Measurements from ENCODE around the gene ANO3. TPM values are rescaled to one million over a fixed set of nuclear protein-coding genes. Genes with fewer than 3 reads are reported as not detected.

The ANO3 gene
- total RNA-seq, 1 experiment from 2014 or later: not detected

DNA sequence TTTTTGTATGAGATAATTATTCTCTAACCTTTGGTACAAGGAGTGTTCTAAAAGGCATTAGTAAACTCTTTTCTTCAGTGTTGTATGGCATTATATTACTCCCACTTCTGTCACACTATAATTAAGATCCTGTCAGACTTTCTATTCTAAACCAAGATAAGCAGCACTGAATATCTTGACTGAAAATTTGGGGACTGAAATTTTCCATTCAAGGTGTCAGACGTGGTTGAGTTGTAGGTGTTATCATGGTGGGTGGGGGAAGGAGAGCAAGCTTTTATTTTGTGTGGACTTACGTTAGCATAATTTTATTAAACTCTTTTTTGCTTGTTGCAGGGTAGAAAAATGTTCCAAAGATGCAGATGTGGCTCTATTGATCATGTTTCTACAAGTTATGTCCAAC lies 217.2 kb downstream of the ANO3 start:
- no peak overlapping the region for H3K4me3 ChIP-seq
- H3K36me3 ChIP-seq: no peaks in the 10 kb centered on the region
- no peaks in the 10 kb centered on the region for H3K27me3 ChIP-seq (replicated peaks)
- H3K9me3 ChIP-seq (replicated peaks): no peaks in the 10 kb centered on the region
- no peak for DNase-seq (ENCODE audit: low read depth in 1 of 2, low spot score in 2 of 2)
- no peak overlapping the region for H3K27ac ChIP-seq
- no peaks in the 10 kb centered on the region for H3K4me1 ChIP-seq (replicated peaks)

DNA sequence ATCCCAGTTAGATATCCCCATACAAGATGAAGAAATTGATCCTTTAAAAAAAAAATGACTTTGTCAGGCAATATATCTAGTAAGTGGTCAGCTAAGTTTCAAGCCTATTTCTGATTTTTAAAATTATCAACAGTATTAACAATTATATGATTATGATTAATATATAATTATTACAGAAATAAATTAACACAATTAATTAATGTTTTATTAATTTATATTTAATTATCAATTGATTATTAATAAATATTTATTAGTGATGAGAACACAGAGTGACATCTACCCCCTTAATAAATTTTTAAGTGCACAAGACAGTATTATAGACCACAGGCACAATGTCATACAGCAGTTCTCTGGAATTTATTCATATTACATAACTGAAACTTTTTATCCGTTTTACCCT lies 218.1 kb downstream of the ANO3 start:
- Histone ChIP-seq H3K4me3 (no peak overlapping the region), H3K9me3 (replicated peaks) (no peaks in the 10 kb centered on the region), H3K27me3 (replicated peaks) (no peaks in the 10 kb centered on the region), H3K36me3 (no peaks in the 10 kb centered on the region), H3K4me1 (replicated peaks) (no peaks in the 10 kb centered on the region), H3K27ac (no peak overlapping the region)
- DNase-seq (ENCODE audit: low read depth in 1 of 2, low spot score in 2 of 2): no peak

DNA sequence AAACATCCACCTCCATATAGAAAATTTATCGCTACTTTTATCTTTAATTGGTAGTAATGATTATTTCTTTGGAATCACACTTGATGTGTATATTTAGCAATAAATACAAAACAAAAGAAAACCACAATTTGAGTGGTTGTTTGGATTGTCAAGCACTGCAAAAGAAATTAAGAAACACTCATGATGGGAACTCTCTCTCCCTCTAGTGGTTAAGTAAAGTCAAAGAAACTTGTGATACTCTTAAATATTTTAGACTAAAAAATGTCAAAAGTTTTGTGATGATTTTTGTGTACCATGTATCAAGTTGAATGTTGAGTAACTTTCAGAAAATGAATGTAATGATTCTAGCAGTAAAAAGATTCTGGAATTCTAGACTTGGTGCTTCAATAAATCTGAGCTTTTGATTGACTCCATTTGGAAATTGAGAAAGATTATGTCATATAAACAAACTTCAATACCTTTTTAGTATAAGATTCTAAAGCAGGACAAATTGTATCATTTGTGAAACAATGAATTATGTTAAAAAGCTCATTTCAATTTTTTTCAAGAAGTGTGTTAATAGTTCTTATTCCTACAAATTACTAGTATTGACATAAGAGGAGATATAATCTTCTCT lies 219.4 kb downstream of the ANO3 start:
- DNase-seq (ENCODE audit: low read depth in 1 of 2, low spot score in 2 of 2): peak in 1 of 2 experiments; percentile 4
- Histone ChIP-seq H3K27ac (no peak overlapping the region), H3K36me3 (no peaks in the 10 kb centered on the region), H3K4me1 (replicated peaks) (no peaks in the 10 kb centered on the region), H3K9me3 (replicated peaks) (no peaks in the 10 kb centered on the region), H3K4me3 (no peak overlapping the region), H3K27me3 (replicated peaks) (no peaks in the 10 kb centered on the region)

DNA sequence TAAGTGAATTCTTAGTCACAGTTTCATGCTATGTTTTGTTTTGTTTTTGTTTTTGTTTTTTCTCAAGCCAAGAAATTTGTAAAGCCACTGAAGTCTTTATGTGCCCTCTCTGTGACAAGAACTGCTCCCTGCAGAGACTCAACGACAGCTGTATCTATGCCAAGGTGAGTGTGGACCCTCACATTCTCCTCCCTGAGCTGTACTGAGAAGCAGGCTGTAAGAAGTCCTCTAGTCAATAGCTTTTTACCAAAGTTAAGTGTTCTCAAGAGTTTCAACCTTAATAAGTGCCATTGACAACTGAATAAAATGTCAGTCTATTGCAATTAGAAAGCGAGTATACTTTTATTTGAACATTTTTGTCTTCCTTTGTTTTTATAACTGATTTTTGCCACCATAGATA lies 221.3 kb downstream of the ANO3 start:
- no peaks in the 10 kb centered on the region for H3K9me3 ChIP-seq (replicated peaks)
- no peaks in the 10 kb centered on the region for H3K4me1 ChIP-seq (replicated peaks)
- no peaks in the 10 kb centered on the region for H3K36me3 ChIP-seq
- DNase-seq (ENCODE audit: low read depth in 1 of 2, low spot score in 2 of 2): no peak
- no peaks in the 10 kb centered on the region for H3K27me3 ChIP-seq (replicated peaks)
- no peak overlapping the region for H3K27ac ChIP-seq
- H3K4me3 ChIP-seq: no peak overlapping the region

DNA sequence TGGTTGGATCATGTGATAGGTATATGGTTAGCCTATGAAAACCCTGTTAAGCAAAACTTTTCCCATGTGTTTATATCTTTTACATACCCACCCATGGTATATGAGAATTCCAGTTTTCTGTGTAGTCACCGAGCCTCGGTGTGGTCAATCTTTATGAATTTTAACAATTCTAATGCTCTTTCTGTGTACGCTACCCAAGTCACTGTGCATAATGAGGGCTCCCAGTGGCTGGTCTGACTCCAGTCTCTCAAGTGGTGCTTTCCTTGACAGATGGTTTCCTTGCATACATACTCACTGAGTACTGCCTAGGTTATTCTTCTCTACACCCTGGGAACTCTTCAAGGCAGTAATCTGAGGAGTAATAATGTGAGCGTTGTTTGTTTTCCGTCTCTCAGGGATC lies 222.5 kb downstream of the ANO3 start:
- Histone ChIP-seq H3K27ac (no peak overlapping the region), H3K9me3 (replicated peaks) (no peaks in the 10 kb centered on the region), H3K36me3 (no peaks in the 10 kb centered on the region), H3K27me3 (replicated peaks) (no peaks in the 10 kb centered on the region; the same call in 1 of the 2 replicates), H3K4me3 (no peak overlapping the region), H3K4me1 (replicated peaks) (no peaks in the 10 kb centered on the region)
- no peak for DNase-seq (ENCODE audit: low read depth in 1 of 2, low spot score in 2 of 2)

DNA sequence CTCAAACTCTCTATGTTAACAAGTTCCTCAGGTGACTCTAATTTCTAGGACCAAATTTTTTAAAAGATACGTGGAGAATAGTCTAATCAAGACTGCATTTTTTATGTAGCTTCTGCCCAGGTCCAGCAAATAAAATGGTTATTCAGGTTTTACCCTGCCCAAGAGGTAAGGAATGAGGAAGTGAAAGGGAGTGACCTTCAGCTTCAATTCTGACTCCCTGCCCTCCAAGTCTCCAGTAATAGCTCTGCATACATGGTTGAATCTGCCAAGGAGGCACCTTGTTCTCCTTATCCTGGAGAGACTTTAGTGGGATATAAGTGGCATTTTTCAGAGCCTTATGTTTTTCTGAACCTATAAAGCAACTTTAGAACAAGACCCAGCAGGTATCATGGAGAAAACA lies 224.7 kb downstream of the ANO3 start:
- Histone ChIP-seq H3K4me3 (no peak overlapping the region), H3K9me3 (replicated peaks) (no peaks in the 10 kb centered on the region), H3K27me3 (replicated peaks) (peaks cover 3% of the 10 kb centered on the region; the same call in 1 of the 2 replicates), H3K36me3 (no peaks in the 10 kb centered on the region), H3K27ac (no peak overlapping the region), H3K4me1 (replicated peaks) (no peaks in the 10 kb centered on the region)
- no peak for DNase-seq (ENCODE audit: low read depth in 1 of 2, low spot score in 2 of 2)

DNA sequence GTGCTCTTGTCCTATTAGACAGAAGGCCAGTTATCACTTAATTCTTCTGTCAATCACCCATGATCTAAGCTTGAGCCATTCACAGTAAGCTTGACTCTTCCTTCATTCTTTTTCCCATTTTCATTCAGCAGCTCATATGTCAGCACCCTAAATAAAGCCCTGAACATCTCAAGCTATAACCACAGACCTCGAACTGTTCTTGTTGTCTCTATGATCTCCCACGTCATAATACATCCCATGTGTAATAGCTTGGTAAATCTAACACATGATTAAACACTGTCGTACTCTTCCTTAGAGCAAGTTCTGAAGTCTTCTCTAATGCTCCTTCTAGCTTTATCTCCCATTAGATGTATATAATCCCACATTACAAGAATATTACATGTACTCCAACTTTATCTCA lies 225.7 kb downstream of the ANO3 start:
- Histone ChIP-seq H3K27me3 (replicated peaks) (peaks cover 3% of the 10 kb centered on the region; the same call in 1 of the 2 replicates), H3K4me1 (replicated peaks) (no peaks in the 10 kb centered on the region), H3K9me3 (replicated peaks) (no peaks in the 10 kb centered on the region), H3K36me3 (no peaks in the 10 kb centered on the region), H3K27ac (no peak overlapping the region), H3K4me3 (no peak overlapping the region)
- DNase-seq (ENCODE audit: low read depth in 1 of 2, low spot score in 2 of 2): no peak

DNA sequence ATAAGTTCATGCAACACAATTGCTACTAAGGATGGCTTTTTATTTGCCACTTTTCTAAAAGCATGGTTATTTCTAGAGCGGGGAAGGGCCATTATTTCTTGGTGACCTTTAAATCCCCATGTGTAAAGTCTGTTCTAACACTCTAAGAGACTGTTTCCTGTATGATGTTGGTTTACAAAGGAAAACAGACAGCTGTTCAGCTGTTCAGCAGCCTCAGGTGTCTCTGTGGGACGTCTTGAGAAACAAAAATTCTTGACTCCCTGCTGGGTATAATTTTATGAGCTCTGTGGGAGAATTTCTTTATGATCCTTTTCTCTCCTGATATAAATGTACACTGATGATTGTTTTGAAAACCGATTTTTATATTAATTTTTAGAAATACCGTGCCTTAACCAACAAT lies 226.3 kb downstream of the ANO3 start:
- H3K27ac ChIP-seq: no peak overlapping the region
- H3K27me3 ChIP-seq (replicated peaks): peaks cover 3% of the 10 kb centered on the region; the same call in 1 of the 2 replicates
- H3K4me3 ChIP-seq: no peak overlapping the region
- no peak for DNase-seq (ENCODE audit: low read depth in 1 of 2, low spot score in 2 of 2)
- H3K36me3 ChIP-seq: no peaks in the 10 kb centered on the region
- H3K4me1 ChIP-seq (replicated peaks): no peaks in the 10 kb centered on the region
- H3K9me3 ChIP-seq (replicated peaks): no peaks in the 10 kb centered on the region

DNA sequence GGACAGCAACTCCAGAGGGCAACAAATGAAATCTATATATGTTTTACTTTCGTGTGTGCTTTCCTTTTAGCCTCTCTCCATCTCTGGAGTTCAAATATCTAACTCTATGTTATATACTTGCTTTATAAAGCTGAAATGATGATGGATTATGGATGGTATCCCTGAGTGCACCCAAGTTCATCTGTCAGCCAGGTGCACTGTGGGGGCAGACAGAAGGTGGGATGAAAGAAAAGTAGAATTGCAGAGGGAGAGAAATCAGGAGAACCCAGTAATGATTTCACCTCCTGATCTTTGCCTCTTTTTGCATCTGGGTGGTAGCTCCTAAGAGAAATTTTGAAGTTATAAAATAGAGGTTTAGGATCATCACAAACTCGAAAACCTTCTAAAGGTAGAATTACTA lies 237.7 kb downstream of the ANO3 start:
- Histone ChIP-seq H3K36me3 (no peaks in the 10 kb centered on the region), H3K9me3 (replicated peaks) (no peaks in the 10 kb centered on the region), H3K27ac (no peak overlapping the region), H3K4me1 (replicated peaks) (no peaks in the 10 kb centered on the region), H3K4me3 (no peak overlapping the region), H3K27me3 (replicated peaks) (peaks cover 5% of the 10 kb centered on the region; the same call in 1 of the 2 replicates)
- DNase-seq (ENCODE audit: low read depth in 1 of 2, low spot score in 2 of 2): no peak

DNA sequence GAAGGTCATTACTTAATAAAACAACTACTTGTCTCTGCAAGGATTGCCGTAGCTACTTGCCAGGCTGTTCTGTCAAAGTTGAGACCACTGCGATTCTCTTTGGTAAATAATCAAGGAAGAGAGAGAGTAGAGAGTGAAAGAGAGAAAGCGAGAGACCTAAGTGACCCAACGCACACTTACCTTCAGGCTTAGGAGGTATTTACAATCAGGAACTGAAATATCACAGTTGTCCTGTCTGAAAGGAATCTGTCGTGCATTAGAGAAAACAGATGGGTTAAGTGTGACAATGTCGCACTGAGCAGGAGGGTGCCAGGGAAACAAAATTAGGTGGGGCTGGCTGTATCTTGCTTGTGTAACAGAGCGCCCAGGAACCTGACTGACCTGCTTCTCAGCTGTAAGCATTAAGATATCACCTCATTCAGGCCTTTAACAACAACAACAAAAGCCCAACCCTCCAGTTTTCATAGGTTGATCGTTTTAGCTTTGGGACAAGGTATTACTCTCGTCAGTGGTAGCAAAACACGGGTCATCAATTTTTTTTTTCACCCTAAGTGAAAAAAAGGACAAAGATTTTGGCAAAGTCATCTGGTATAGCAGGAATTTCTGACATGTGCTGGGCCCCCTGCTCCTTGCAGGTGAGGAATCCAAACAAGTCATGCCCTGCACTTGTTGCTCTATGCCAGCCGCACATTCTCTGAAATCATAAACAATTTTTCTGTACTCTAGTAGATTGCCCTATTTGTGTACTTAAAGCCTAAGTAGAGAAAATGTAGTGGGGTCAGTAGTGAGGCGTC lies 240.1 kb downstream of the ANO3 start, which contains the start of gene MUC15:
Gene MUC15 (minus strand): TSS at position 403 of the 794 bp plus-strand sequence. CDS start 5,169 bp downstream, outside the sequence.
- Histone ChIP-seq H3K27ac (no peak within 1 kb of the TSS), H3K4me1 (replicated peaks) (no peaks in the 10 kb centered on the region), H3K9me3 (replicated peaks) (no peaks in the 10 kb centered on the region), H3K4me3 (no peak within 1 kb of the TSS), H3K27me3 (replicated peaks) (peaks cover 5% of the 10 kb centered on the region; the same call in 1 of the 2 replicates), H3K36me3 (no peaks in the 10 kb centered on the region)
- DNase-seq (ENCODE audit: low read depth in 1 of 2, low spot score in 2 of 2): no peak

DNA sequence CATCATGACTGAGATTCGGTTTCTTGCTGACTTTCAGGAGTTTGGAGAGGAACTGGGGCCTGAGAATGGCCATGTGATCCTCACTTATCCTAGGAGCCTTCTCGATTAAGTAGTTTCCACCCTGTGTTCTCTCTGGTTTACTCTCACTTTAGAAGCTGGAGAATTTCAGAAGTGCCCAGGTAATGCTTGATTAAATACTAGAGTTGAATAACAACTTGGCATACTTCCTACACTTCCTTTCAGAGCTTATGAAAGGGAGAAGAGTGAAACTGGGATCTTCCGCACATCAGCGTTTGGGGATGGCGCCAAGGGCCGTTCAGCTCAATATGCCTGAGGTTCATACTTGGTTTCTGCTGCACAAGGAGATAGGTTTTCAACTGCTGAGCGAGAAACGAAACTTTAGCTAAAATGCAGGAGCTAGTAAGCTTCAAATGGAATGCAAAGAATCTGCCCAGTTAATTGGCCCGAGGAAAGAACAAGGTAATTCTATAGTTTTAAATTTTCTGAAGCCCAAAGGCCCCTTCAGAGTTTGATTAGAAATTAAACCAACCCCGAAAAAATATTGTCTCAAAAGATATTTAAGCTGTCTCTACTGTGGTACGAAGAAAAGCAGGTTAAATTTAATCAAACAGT lies 241.0 kb downstream of the ANO3 start:
- H3K36me3 ChIP-seq: no peaks in the 10 kb centered on the region
- H3K9me3 ChIP-seq (replicated peaks): no peaks in the 10 kb centered on the region
- H3K4me3 ChIP-seq: no peak overlapping the region
- H3K27me3 ChIP-seq (replicated peaks): peaks cover 5% of the 10 kb centered on the region; the same call in 1 of the 2 replicates
- H3K4me1 ChIP-seq (replicated peaks): no peaks in the 10 kb centered on the region
- DNase-seq (ENCODE audit: low read depth in 1 of 2, low spot score in 2 of 2): no peak
- no peak overlapping the region for H3K27ac ChIP-seq

DNA sequence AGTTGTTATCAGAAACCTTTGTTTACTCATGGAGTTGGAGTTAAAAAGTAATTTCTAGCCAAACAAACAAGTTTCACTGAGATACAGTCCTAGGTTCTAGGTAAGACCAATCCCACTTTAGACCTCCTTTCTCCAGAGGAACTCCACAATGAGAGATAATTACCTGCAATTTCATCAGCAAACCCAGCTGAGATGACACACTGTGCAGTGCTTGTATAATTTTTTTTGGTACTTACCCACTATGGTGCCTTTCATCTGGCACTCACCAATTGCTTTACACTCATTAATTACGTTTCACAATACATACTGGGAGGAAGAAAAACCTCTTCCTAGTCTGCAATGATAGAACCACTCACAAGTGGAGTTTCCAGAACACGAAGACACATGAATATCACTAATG lies 242.0 kb downstream of the ANO3 start:
- Histone ChIP-seq H3K4me3 (no peak overlapping the region), H3K9me3 (replicated peaks) (no peaks in the 10 kb centered on the region), H3K27ac (no peak overlapping the region), H3K27me3 (replicated peaks) (peaks cover 2% of the 10 kb centered on the region; the same call in 1 of the 2 replicates), H3K4me1 (replicated peaks) (no peaks in the 10 kb centered on the region), H3K36me3 (no peaks in the 10 kb centered on the region)
- DNase-seq (ENCODE audit: low read depth in 1 of 2, low spot score in 2 of 2): no peak

DNA sequence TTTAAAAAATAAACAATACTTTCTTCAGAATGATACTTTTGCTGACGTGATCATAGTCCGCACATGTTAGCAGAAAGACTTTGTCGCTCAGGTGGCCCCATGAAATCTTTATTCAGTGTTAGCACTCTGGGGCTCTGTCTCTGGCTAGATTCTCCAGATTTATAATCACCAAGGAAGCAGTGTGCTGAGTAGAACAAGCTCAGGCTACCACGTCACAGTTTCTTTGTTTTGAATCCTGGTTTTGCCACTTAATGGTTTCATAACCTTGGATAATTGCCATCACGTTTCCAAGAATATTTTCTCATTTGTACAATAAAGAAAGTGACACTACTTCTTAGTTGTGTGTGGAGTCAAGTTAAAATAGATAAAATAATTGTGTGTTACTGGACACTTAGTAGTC lies 244.0 kb downstream of the ANO3 start:
- no peaks in the 10 kb centered on the region for H3K36me3 ChIP-seq
- H3K9me3 ChIP-seq (replicated peaks): no peaks in the 10 kb centered on the region
- no peaks in the 10 kb centered on the region for H3K4me1 ChIP-seq (replicated peaks)
- no peaks in the 10 kb centered on the region; the same call in 1 of the 2 replicates for H3K27me3 ChIP-seq (replicated peaks)
- H3K4me3 ChIP-seq: no peak overlapping the region
- no peak for DNase-seq (ENCODE audit: low read depth in 1 of 2, low spot score in 2 of 2)
- H3K27ac ChIP-seq: no peak overlapping the region

Measured in SJSA1 (cell line).